IMR-90 (cell line): Measurements from ENCODE around the gene KIRREL1. TPM values are rescaled to one million over a fixed set of nuclear protein-coding genes. Genes with fewer than 3 reads are reported as not detected.

Experiments
- ATAC-seq: fragments of 200-7000 bp; cut with Tn5 transposase; 2 replicates; pipeline ENCODE4 v1.9.1; 2020; ENCODE audit warnings: low read depth, mild to moderate bottlenecking, moderate library complexity
- BruUV-seq: library from RNA; stranded (reverse); fragments of 400-500 nt; replicated peaks from 2 replicates; lab custom pipeline; 2021; lab: Mats Ljungman, UMichigan
- CTCF ChIA-PET: fragments of 300-600 bp; formaldehyde crosslinking; extraction: SDS; loops from one replicate; lab custom pipeline; 2021; ENCODE audit warnings: antibody characterized with exemption; lab: Yijun Ruan, JAX
- POLR2A ChIA-PET: fragments of 300-600 bp; sonication (Branson Sonifier 250); formaldehyde crosslinking; loops from one replicate; lab custom pipeline; 2022; ENCODE audit warnings: antibody characterized with exemption; ENCODE audit not compliant: unreplicated experiment; lab: Charles Lee
- DNase-seq: peaks from one replicate; pipeline ENCODE4 v3.0.0; 2013
- H2AFZ ChIP-seq: replicated peaks from 2 replicates; pipeline ENCODE3; 2013; ENCODE audit warnings: low read length, mild to moderate bottlenecking; ENCODE audit not compliant: poor library complexity
- H2AK5ac ChIP-seq: 2 replicates; pipeline ENCODE4 v1.6.1; 2013; ENCODE audit warnings: low read depth, low read length, inconsistent platforms
- H2AK9ac ChIP-seq: replicated peaks from 2 replicates; pipeline ENCODE3; 2013; ENCODE audit warnings: mild to moderate bottlenecking, low read depth, low read length, moderate library complexity; ENCODE audit not compliant: poor library complexity
- H2BK120ac ChIP-seq: 2 replicates; pipeline ENCODE4 v1.6.1; 2013; ENCODE audit warnings: low read depth, low read length, inconsistent platforms
- H2BK15ac ChIP-seq: 3 replicates; pipeline ENCODE4 v1.6.1; 2013; ENCODE audit warnings: low read depth, low read length, inconsistent platforms
- H2BK20ac ChIP-seq: 2 replicates; pipeline ENCODE4 v1.6.1; 2013; ENCODE audit warnings: low read depth, mild to moderate bottlenecking, inconsistent platforms, low read length, moderate library complexity
- H2BK5ac ChIP-seq: 2 replicates; pipeline ENCODE4 v1.6.1; 2013; ENCODE audit warnings: mild to moderate bottlenecking, low read depth, low read length, inconsistent platforms; ENCODE audit not compliant: poor library complexity, severe bottlenecking
- H3K14ac ChIP-seq: replicated peaks from 2 replicates; pipeline ENCODE4 v1.6.1; 2013; ENCODE audit warnings: low read depth, low read length, inconsistent platforms
- H3K18ac ChIP-seq: 2 replicates; pipeline ENCODE4 v1.6.1; 2013; ENCODE audit warnings: low read depth, low read length, control low read depth
- H3K23ac ChIP-seq: 2 replicates; pipeline ENCODE4 v1.6.1; 2013; ENCODE audit warnings: low read depth, low read length, inconsistent platforms
- H3K27ac ChIP-seq: 2 replicates; pipeline ENCODE4 v1.5.1; 2013; ENCODE audit warnings: mild to moderate bottlenecking, control low read depth, low read length; ENCODE audit not compliant: insufficient read depth
- H3K27me3 ChIP-seq: 2 replicates; pipeline ENCODE4 v1.6.1; 2013; ENCODE audit warnings: low read length; ENCODE audit not compliant: control insufficient read depth, insufficient read depth
- H3K36me3 ChIP-seq: 2 replicates; pipeline ENCODE4 v1.6.1; 2013; ENCODE audit warnings: low read length, mixed read lengths; ENCODE audit not compliant: control insufficient read depth, insufficient read depth
- H3K4ac ChIP-seq: 2 replicates; pipeline ENCODE4 v1.6.1; 2013; ENCODE audit warnings: low read depth, low read length, inconsistent platforms
- H3K4me1 ChIP-seq: 2 replicates; pipeline ENCODE4 v1.6.1; 2013; ENCODE audit warnings: low read length, mixed read lengths; ENCODE audit not compliant: control insufficient read depth, insufficient read depth
- H3K4me2 ChIP-seq: 2 replicates; pipeline ENCODE4 v1.6.1; 2013; ENCODE audit warnings: low read depth, mild to moderate bottlenecking, control low read depth, low read length, moderate library complexity
- H3K4me3 ChIP-seq: 2 replicates; pipeline ENCODE4 v1.5.1; 2013; ENCODE audit warnings: low read depth, mild to moderate bottlenecking, control low read depth, low read length, moderate library complexity; ENCODE audit not compliant: insufficient read depth
- H3K56ac ChIP-seq: 2 replicates; pipeline ENCODE4 v1.6.1; 2013; ENCODE audit warnings: low read length, inconsistent platforms; ENCODE audit not compliant: insufficient read depth; ENCODE audit errors: extremely low read depth
- H3K79me1 ChIP-seq, 2 experiments: 2 replicates each; pipeline ENCODE4 v1.6.1; 2013; ENCODE audit warnings: low read length in 2 of 2, inconsistent platforms in 1 of 2, low read depth in 1 of 2
- H3K9ac ChIP-seq: 2 replicates; pipeline ENCODE4 v1.6.1; 2013; ENCODE audit warnings: low read depth, low read length, control low read depth
- H3K9me1 ChIP-seq: 2 replicates; pipeline ENCODE4 v1.6.1; 2013; ENCODE audit warnings: low read length, inconsistent platforms; ENCODE audit not compliant: insufficient read depth
- H3K9me3 ChIP-seq: 2 replicates; pipeline ENCODE4 v1.6.1; 2013; ENCODE audit warnings: low read length; ENCODE audit not compliant: control insufficient read depth, insufficient read depth
- H4K20me1 ChIP-seq: 2 replicates; pipeline ENCODE4 v1.6.1; 2013; ENCODE audit warnings: low read length, inconsistent platforms; ENCODE audit not compliant: insufficient read depth
- H4K5ac ChIP-seq: 2 replicates; pipeline ENCODE4 v1.6.1; 2013; ENCODE audit warnings: mild to moderate bottlenecking, low read depth, low read length, control low read depth
- H4K8ac ChIP-seq, 2 experiments: 2 replicates each; pipeline ENCODE4 v1.6.1; 2013; ENCODE audit warnings: low read depth in 2 of 2, low read length in 2 of 2, control low read depth in 1 of 2, inconsistent platforms in 1 of 2
- H4K91ac ChIP-seq: 2 replicates; pipeline ENCODE4 v1.6.1; 2013; ENCODE audit warnings: low read depth, low read length, inconsistent platforms; ENCODE audit not compliant: insufficient read depth
- BHLHE40 ChIP-seq: fragments of 150-350 bp; IDR thresholded peaks from 2 replicates; pipeline ENCODE4 v1.6.1; 2016; ENCODE audit warnings: mild to moderate bottlenecking, low read depth, low read length
- CEBPB ChIP-seq: IDR thresholded peaks from 2 replicates; pipeline ENCODE4 v1.6.1; 2012; ENCODE audit warnings: low read depth, low read length, improper control_type of control experiment
- CHD1 ChIP-seq: IDR thresholded peaks from 2 replicates; pipeline ENCODE4 v1.6.1; 2012; ENCODE audit warnings: low read depth, low read length, improper control_type of control experiment
- FOS ChIP-seq: fragments of 150-350 bp; IDR thresholded peaks from 2 replicates; pipeline ENCODE4 v1.6.1; 2016; ENCODE audit warnings: low read depth, low read length
- MAFK ChIP-seq: IDR thresholded peaks from 2 replicates; pipeline ENCODE4 v1.6.1; 2012; ENCODE audit warnings: low read depth, low read length, improper control_type of control experiment
- WGBS, 2 experiments: methylation state at CpG; one replicate each; pipeline versions ENCODE4 v1.1.5 to v1.1.7; 2013; ENCODE audit warnings: missing lambda C conversion rate in 2 of 2; ENCODE audit not compliant: insufficient read length in 1 of 2; ENCODE audit errors: extremely low coverage in 2 of 2; 5-methylcytosine and 5-hydroxymethylcytosine counted together
- dilution Hi-C: fragments of 300-500 bp; cut with HindIII; formaldehyde crosslinking; loops from one replicate; pipeline ENCODE4 v1.14.3; 2018; ENCODE audit warnings: low sequenced_read_pairs; ENCODE audit not compliant: unreplicated experiment
- in situ Hi-C: fragments of 300-500 bp; cut with MboI; formaldehyde crosslinking; loops from 3 replicates; pipeline ENCODE4 v1.14.3; 2019; ENCODE audit warnings: low sequenced_read_pairs, inconsistent platforms, mixed read lengths
- intact Hi-C: fragments of 100-400 bp; cut with micrococcal nuclease; formaldehyde crosslinking; loops from 2 replicates; pipeline ENCODE4 v1.10.0; 2022
- polyA plus RNA-seq, 3 experiments: library from polyadenylated mRNA; depleted of rRNA; stranded (reverse); fragments of >200 nt; gene quantifications; 2 replicates each; pipeline ENCODE4 v1.2.3, GENCODE V29; 2012; ENCODE audit warnings: low replicate concordance in 1 of 3
- total RNA-seq: library from RNA; depleted of rRNA; stranded (reverse); fragments of >200 nt; gene quantifications from 2 replicates; pipeline ENCODE4 v1.2.3, GENCODE V29; 2012

KIRREL1 gene
- total and polyA plus RNA-seq, 2 of the 4 experiments (the other 2 are of a cell fraction): 58.1 to 64.7 TPM

DNA sequence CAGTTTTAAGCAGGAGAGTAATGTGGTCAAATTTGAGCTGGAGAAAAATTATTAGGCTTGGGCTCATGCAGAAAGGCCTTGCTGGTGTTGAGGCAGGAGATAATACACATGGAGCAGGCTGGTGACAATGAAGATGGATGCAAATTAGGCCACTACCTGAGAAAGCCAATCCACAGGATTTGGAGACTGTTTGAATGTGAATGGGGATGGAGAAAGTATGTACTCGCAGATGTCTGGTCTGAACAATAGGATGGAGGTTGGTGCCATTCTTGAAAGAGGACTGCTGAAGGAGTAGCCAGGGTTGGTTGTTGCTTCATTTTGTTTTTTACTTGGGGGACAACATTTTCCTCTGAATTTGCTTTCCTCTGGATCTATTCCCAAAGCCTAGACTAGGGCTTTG lies 8.0 kb upstream of the KIRREL1 start:
- Histone ChIP-seq H3K27me3 (peaks cover 67% of the 10 kb centered on the region), H3K9ac (no peak overlapping the region), H2BK20ac (no peak overlapping the region), H2AFZ (no peak overlapping the region), H4K8ac (no peak overlapping the region), H3K79me1 (no peaks in the 10 kb centered on the region), H4K5ac (no peak overlapping the region), H3K18ac (no peak overlapping the region), H2BK120ac (no peak overlapping the region), H3K4me3 (no peak overlapping the region), H4K91ac (no peak overlapping the region), H3K14ac (no peak overlapping the region), H3K9me1 (no peaks in the 10 kb centered on the region), H3K23ac (no peak overlapping the region), H3K4ac (no peak overlapping the region), H3K4me1 (no peaks in the 10 kb centered on the region), H2BK15ac (no peak overlapping the region), H3K9me3 (no peaks in the 10 kb centered on the region), H2AK9ac (no peak overlapping the region), H4K20me1 (no peaks in the 10 kb centered on the region), H3K36me3 (no peaks in the 10 kb centered on the region), H3K4me2 (no peak overlapping the region), H3K56ac (no peak overlapping the region), H2AK5ac (no peak overlapping the region), H2BK5ac (no peak overlapping the region), H3K27ac (no peak overlapping the region)
- ChIA-PET POLR2A (no interaction called here), CTCF (interaction anchor here (1.2 kb wide), 1 partner anchor 16 kb away, joined by 4 read pairs; no protein-coding TSS in a partner anchor)
- intact Hi-C loops: no loop called here
- ATAC-seq (no peak), DNase-seq (no peak)
- TF ChIP-seq CHD1 (no peak), FOS (no peak), CEBPB (no peak), MAFK (no peak), BHLHE40 (no peak)
- BruUV-seq: no TSS peak
- WGBS, 2 experiments: no CpG with 5 or more reads among the region's 1 CpG
- dilution Hi-C loops: no loop called here
- in situ Hi-C loops: loop anchor here (5.0 kb wide), 1 partner anchor 107 kb away; no protein-coding TSS in a partner anchor
